Measurements from ENCODE around the gene CBX4.

GRCh38 chr17:79862771-79863440 is 23.7 kb upstream of the CBX4 start:
- TF ChIP-seq CTCF (tag by site-specific recombination; IDR thresholded peaks at IDR 0.05) (no peak), ZBTB7A (tag by site-specific recombination; IDR thresholded peaks at IDR 0.05; ENCODE audit: low read depth) (no peak), ZXDB (tag by site-specific recombination; IDR thresholded peaks at IDR 0.05) (no peak), ZBTB20 (tag by site-specific recombination; IDR thresholded peaks at IDR 0.05) (no peak), PATZ1 (tag by site-specific recombination; IDR thresholded peaks at IDR 0.05) (no peak), KLF16 (tag by site-specific recombination; IDR thresholded peaks at IDR 0.05) (no peak), ZNF138 (tag by site-specific recombination; IDR thresholded peaks at IDR 0.05; ENCODE audit: borderline replicate concordance) (no peak), ZSCAN5A (tag by site-specific recombination; IDR thresholded peaks at IDR 0.05) (no peak), ZNF654 (tag by site-specific recombination; IDR thresholded peaks at IDR 0.05; ENCODE audit: low read depth) (no peak)
- TF ChIP-seq, protein P1, sequence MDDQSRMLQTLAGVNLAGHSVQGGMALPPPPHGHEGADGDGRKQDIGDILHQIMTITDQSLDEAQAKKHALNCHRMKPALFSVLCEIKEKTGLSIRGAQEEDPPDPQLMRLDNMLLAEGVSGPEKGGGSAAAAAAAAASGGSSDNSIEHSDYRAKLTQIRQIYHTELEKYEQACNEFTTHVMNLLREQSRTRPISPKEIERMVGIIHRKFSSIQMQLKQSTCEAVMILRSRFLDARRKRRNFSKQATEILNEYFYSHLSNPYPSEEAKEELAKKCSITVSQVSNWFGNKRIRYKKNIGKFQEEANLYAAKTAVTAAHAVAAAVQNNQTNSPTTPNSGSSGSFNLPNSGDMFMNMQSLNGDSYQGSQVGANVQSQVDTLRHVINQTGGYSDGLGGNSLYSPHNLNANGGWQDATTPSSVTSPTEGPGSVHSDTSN (CRISPR knock-in tag; IDR thresholded peaks at IDR 0.05), result no peak
- TF ChIP-seq, protein P2, sequence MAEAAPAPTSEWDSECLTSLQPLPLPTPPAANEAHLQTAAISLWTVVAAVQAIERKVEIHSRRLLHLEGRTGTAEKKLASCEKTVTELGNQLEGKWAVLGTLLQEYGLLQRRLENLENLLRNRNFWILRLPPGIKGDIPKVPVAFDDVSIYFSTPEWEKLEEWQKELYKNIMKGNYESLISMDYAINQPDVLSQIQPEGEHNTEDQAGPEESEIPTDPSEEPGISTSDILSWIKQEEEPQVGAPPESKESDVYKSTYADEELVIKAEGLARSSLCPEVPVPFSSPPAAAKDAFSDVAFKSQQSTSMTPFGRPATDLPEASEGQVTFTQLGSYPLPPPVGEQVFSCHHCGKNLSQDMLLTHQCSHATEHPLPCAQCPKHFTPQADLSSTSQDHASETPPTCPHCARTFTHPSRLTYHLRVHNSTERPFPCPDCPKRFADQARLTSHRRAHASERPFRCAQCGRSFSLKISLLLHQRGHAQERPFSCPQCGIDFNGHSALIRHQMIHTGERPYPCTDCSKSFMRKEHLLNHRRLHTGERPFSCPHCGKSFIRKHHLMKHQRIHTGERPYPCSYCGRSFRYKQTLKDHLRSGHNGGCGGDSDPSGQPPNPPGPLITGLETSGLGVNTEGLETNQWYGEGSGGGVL (tag by site-specific recombination; IDR thresholded peaks at IDR 0.05), result no peak
- TF ChIP-seq, protein P3, sequence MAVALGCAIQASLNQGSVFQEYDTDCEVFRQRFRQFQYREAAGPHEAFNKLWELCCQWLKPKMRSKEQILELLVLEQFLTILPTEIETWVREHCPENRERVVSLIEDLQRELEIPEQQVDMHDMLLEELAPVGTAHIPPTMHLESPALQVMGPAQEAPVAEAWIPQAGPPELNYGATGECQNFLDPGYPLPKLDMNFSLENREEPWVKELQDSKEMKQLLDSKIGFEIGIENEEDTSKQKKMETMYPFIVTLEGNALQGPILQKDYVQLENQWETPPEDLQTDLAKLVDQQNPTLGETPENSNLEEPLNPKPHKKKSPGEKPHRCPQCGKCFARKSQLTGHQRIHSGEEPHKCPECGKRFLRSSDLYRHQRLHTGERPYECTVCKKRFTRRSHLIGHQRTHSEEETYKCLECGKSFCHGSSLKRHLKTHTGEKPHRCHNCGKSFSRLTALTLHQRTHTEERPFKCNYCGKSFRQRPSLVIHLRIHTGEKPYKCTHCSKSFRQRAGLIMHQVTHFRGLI (tag by site-specific recombination; IDR thresholded peaks at IDR 0.05), result no peak
- TF ChIP-seq, protein P4, sequence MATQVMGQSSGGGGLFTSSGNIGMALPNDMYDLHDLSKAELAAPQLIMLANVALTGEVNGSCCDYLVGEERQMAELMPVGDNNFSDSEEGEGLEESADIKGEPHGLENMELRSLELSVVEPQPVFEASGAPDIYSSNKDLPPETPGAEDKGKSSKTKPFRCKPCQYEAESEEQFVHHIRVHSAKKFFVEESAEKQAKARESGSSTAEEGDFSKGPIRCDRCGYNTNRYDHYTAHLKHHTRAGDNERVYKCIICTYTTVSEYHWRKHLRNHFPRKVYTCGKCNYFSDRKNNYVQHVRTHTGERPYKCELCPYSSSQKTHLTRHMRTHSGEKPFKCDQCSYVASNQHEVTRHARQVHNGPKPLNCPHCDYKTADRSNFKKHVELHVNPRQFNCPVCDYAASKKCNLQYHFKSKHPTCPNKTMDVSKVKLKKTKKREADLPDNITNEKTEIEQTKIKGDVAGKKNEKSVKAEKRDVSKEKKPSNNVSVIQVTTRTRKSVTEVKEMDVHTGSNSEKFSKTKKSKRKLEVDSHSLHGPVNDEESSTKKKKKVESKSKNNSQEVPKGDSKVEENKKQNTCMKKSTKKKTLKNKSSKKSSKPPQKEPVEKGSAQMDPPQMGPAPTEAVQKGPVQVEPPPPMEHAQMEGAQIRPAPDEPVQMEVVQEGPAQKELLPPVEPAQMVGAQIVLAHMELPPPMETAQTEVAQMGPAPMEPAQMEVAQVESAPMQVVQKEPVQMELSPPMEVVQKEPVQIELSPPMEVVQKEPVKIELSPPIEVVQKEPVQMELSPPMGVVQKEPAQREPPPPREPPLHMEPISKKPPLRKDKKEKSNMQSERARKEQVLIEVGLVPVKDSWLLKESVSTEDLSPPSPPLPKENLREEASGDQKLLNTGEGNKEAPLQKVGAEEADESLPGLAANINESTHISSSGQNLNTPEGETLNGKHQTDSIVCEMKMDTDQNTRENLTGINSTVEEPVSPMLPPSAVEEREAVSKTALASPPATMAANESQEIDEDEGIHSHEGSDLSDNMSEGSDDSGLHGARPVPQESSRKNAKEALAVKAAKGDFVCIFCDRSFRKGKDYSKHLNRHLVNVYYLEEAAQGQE (tag by site-specific recombination; IDR thresholded peaks at IDR 0.05), result no peak
